Head of caudate nucleus (tissue), 42 donors: ENCODE results near the gene EFNA2.

Experiments used
- DNase-seq, 42 donors: peaks; one replicate each; pipeline versions ENCODE4 v3.0.0 to v3.0.0-alpha.2; 2020 to 2021; ENCODE audit warnings: mixed read lengths in 7 of 42
- intact Hi-C: fragments of 100-400 bp; cut with DNase I; formaldehyde crosslinking; loops from one replicate; pipeline ENCODE4 v1.15.0; 2022

The EFNA2 gene

DNA sequence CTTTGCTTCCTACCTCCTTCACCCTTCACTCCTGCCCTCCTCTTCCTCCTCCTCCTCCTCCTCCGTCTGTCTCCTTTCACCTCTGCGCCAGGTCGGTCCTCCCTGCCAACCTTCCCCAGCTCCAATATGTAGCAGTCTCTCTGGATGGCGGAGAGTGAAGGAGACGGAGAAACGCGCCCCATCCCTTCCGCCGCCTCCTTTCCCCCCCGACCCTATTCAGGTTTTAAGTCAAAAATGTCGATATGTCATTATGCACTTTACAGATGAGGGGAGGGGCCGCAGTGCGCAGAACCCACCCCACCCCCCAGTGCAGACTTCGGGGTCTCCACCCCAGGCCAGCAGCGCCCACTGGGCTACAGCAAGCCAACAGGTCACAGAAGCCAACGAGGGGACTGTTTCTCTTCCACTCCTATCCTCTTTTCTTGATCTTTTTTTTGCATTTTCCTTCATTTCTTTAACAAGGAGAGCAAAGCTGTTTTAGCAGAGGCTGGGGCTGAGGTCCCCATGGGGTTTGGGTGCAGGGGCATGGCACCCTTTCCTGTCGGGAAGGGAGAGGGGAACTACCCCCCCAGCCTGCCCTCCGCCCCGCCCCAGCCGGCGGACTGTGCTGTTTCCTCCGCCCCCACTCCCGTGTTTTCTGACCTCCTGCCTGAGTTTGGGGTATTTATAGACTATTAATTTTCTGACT lies 28.1 kb upstream of the EFNA2 start:
- no peak for DNase-seq

GRCh38 chr19:1258163-1258492 lies 27.5 kb upstream of the EFNA2 start:
- intact Hi-C loops: no loop called here

More for the DNA sequence above, 28.1 kb upstream of the EFNA2 start:
- intact Hi-C loops: no loop called here

DNA sequence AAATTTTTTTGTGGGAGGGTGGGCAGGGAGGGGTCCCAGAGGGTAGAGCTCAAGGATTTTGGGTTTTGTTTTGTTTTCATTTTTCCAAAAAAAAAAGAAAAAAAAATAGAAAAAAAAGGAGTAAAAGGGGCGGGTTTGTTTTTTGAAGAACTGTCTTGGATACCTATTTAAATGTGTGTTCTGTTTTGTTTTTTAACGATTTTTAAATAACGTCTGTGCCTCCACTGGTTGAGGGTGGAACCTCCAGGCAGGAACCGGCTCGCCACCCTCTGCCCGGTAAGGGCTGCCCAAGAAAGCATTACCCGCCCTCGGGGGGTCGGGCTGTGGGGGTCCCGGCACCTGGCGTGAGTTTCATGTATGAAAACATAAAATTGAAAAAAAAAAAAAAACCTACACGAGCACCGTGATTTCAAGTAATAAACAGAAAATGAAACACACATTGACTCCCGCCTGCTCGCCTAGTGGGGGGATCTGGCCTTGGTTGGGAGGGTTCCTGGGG lies 26.9 kb upstream of the EFNA2 start:
- intact Hi-C loops: no loop called here
- no peak for DNase-seq

More at GRCh38 chr19:1258163-1258492, 27.5 kb upstream of the EFNA2 start:
- no peak for DNase-seq

- intact Hi-C loops: no loop called here
- peak in 7 of 42 donors; percentile 26 to 68 (median 46) for DNase-seq
Observed at GRCh38 chr19:1259206-1259875, 26.3 kb upstream of the EFNA2 start.

GRCh38 chr19:1259876-1260748 lies 25.6 kb upstream of the EFNA2 start:
- DNase-seq: no peak
- intact Hi-C loops: no loop called here

DNA sequence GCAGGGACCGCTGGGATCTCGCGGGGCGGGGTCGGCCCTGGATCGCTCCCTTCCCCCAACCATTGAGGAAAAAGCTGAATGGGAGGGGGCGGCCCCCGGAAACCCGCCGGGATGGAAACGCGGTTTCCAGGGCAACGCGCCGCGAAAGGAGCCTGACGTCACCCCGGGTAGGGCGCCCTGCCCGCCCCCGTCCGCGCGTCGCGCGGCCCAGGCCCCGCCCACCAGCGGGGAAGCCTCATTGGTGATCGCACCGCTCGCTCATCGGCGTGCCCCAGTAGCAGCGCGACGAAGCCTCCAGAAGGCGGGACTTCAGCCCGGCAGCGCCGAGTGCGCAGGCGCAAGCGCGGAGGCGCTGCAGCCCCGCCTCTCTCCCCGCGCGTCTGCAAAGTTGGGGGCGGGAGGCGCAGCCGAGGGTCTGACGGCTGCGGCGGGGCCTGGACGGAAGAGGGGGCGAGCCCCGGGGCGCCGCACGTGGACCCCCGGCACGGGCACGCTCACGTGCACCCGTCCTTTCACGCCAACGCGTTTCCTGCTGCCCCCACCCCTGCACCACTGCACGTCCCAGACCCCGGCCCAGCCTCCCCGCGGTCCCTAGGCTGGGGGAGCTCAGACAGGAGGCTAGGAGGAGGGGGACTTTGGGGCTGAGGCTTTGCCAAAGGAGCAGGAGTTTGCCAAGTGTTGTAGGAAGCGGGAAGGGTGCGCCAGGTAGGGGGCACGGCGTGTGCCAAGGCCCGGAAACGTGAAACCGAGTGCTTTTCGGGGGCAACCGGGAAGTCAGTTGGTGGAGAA lies 24.7 kb upstream of the EFNA2 start:
- DNase-seq: peak; percentile 91 to 99 (median 97)
- intact Hi-C loops: no loop called here

DNA sequence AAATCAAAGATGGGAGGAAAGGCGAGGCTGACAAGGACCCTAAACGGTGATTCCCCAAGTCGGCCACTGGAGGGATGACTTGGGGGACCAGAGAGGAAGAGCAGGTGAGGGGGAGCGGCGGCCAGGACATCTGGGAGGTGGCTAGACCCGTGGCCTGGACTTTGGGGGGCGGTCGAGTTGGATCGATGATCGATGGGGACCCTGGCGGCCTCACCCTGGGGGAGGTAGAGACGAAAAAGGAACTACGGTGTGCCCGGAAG lies 24.2 kb upstream of the EFNA2 start:
- peak in 1 of 42 donors; percentile 37 for DNase-seq
- intact Hi-C loops: no loop called here

DNA sequence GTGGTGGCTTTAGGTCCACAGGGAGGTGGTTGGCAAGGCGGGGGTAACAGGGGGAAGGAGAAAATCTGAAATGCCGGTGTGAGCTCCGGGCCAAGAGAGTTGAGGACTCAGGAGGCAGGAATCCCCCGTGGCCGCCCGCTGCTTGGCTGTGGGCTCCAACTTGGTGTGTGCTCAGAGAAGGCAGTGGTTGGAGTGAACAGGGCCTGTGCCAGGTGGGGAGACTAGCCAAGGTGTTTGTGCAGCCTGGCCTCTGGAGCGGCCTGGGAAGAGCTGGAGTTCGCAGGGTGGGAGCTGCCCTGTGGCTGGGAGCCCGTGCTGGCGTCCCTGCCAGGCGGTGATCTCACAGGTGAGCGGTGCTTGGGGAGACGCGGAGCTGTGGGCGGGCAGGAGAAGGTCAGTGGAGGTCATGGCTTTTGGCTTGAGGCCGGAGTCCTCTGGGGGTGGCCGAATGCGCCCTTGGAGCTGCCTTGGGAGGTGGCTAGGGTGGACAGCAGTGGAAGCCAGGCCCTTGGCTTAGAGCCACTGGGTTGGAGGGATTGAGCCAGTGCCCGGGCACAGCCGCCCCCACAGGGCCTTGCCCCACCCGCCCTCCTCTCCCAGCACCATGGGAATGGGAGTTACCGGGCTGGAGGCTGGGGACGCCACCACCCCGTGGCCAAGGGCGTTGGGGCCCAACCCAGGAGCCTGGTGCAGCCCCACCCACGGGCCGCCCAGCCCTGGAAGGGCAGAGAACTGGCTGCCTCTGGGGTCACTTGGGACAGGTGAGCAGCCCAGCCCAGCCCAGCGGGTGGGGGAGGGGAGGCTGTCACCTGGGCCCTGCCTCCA lies 23.7 kb upstream of the EFNA2 start:
- DNase-seq: peak in 11 of 42 donors; percentile 25 to 75 (median 56)
- intact Hi-C loops: no loop called here

DNA sequence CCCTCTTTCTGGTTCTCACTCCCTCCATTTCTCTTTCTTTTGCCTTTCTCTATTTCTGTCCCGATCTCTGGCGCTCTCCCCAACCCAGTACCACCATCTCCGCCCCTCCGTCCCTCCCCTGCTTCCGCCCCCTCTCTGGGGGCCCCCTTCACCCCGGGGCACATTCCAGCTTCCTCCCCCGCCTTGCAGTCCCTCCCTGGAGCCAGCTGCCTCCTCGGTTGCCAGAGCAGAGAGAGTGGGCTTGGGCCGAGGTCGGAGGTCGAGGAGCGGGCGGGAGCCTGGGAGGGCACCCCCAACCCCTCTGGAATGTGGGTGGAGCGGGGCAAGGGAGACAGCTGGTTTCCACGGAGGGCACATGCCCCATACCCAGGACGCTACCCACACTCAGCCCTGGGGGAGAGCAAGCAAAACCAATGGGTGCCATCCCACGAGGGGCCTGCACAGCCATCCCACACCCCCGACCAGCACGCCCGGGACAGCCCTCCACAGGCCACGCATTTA lies 23.0 kb upstream of the EFNA2 start:
- no peak for DNase-seq
- intact Hi-C loops: no loop called here

DNA sequence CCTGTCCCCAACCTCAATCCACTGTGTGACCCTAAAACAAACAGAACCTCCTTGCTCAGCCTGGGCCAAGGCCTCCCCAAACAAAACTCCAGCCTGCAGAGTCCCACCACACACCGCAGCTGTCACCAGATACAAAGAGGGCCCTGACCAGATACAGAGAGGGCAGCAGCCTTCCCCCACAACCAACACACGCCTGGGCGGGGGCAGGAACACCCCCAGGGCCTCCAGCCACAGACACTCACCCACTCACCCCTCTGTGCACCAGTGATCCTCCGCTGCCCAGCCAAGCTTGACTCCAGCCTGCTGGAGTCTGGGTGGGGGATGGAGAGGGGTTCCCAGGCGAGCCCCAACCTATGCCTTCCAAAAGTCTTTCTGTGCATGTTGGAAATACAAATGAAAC lies 22.5 kb upstream of the EFNA2 start:
- intact Hi-C loops: no loop called here
- DNase-seq: no peak

- peak in 1 of 42 donors; percentile 24 for DNase-seq
Observed at GRCh38 chr19:1264801-1265614, 20.7 kb upstream of the EFNA2 start.

DNA sequence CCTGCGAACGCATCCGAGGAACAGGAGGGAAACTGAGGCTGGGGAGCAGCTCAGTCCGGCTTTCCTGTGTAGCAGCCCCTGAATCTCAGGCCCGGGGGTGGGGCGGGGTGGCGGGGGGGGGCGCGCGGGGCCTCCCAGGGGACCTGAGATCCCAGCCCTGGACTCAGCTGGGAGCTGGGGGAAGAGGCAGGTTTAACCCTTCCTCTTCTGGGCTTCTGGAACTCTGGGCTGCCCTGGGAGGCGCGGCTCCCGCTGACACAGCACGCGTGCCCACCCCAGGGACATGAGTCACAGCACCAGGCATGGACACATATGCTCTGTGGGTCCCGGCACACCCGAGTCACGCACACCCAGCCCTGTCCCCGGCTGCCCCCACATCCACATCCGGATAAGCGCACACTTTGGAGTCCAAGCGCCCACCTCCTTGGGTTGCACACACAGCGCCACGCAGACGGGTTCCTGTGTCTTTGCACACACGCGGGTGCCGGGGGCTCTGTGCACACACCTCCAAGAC lies 20.0 kb upstream of the EFNA2 start:
- intact Hi-C loops: loop anchor here (2.0 kb wide), 1 partner anchor 17 kb away; the partner anchor contains the start of gene MIDN
- peak in 2 of 42 donors; percentile 25 to 61 for DNase-seq

More at GRCh38 chr19:1264801-1265614, 20.7 kb upstream of the EFNA2 start:
- intact Hi-C loops: no loop called here

DNA sequence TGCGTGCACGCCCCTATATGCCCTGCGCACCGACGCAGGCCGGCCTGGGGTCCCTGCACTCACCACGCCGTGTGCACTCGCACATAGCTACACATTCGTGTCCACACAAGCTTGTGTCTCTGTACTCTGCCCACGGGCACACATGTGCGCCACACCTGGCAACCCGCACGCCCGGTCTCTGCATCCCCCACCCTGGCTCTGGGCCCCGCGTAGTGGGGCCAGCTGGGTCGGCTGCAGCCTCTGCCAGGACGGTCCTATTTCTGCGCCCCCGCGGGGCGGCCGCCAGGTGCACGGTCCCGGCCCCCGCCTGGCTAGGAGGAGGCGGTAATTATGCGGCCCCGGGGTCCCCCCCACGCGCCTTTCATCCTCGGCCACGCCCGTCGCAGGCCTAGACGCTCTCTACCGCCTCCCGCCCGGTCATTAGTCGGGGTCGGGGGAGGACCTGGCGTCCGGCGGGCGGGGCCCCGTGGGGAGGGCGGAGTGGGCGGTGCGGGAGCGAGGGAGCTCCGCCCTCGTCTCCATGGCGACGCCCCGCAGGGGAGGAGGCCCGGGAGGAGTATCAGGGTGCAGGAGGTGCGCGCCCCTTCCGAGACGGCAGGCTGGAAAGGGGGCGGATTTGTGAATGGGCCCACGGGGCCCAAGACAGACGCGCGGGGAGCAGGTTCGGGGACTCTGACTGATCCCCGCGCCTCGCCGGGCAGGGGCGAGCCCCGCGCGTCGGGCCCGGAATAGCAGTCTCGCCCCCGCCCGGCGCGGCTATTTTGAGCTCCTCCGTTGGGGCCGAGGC lies 19.4 kb upstream of the EFNA2 start:
- peak in 40 of 42 donors; percentile 69 to 89 (median 80) for DNase-seq
- intact Hi-C loops: loop anchor here (2.0 kb wide), 1 partner anchor 18 kb away; the partner anchor contains the start of gene MIDN

GRCh38 chr19:1266916-1267476 lies 18.7 kb upstream of the EFNA2 start:
- peak in 38 of 42 donors; percentile 56 to 92 (median 80) for DNase-seq
- intact Hi-C loops: loop anchor here (2.0 kb wide), 1 partner anchor 18 kb away; the partner anchor contains the start of gene MIDN

DNA sequence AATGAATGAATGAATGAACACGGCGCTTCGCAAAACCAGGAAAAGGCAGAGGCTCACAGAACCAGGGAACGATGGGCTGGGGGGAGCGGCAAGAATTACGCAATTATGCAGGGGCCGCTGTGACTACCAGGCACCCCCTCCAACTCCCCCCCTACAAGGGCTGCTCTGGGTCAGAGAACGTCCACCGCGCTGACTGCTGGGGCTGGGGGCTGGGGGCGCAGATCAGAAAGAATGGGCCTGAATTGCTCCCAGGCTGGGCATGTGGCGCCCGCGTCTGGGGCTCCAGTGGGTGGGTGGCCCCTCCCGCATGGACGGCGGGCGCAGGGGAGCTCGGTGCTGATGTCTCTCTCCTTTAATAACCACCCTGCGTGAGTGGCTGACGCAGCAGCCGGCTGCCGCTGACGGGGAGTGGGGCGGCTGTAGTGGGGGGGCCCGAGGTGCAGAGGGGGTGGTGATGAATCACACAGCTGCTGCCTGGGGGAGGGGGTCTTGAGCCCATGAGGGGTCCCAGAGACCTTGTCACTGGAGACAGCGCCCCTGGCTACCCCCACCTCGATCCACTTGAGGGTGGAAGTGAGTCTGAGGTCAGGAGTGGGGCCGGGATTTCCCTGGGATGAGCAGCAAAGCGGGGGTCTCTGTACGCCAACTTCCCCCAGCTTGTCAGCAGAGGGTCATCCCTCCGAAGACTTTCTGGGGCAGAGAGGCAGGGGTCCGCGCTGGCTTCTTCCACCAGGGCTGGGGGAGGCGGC lies 18.0 kb upstream of the EFNA2 start:
- DNase-seq: peak in 10 of 42 donors; percentile 35 to 75 (median 54)
- intact Hi-C loops: loop anchor here (2.0 kb wide), 1 partner anchor 19 kb away; the partner anchor contains the start of gene MIDN
